ENCODE results near the gene C15orf39.

The C15orf39 gene

GRCh38 chr15:75172284-75172820 lies 29.3 kb upstream of the C15orf39 start:
- no peak for DNase-seq

DNA sequence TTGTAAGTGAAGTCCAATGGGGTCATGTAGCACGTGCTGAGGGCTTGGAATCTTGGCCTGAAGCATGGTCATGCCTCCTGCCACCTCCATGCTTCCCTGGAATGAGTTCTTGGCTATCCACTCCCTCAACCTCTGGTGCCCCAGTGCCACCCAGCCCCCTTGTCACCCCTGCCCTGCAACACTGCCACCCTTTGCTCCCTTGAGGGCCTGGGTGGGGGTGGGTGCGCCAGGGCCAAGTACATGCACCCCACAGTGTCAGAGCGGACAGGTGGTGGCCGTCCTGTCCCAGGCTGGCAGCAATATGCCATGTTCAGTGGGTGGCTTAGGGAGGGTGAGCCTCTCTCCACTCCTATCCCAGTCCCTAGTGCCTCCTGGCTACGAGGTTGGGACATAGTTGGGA lies 27.6 kb upstream of the C15orf39 start:
- no peak for DNase-seq

DNA sequence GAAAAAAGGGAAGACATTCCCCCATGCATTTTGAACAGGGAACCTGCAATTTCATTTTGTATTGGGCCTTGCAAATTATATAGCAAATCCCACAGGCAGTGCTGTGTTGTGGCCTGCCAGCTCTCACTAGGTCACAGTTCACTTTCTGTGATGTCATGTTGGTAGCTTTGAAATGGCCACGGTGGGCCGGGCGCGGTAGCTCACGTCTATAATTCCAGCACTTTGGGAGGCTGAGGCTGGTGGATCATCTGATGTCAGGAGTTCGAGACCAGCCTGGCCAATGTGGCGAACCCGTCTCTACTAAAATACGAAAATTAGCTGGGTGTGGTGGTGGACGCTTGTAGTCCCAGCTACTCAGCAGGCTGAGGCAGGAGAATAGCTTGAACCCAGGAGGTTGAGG lies 27.0 kb upstream of the C15orf39 start:
- no peak for DNase-seq

DNA sequence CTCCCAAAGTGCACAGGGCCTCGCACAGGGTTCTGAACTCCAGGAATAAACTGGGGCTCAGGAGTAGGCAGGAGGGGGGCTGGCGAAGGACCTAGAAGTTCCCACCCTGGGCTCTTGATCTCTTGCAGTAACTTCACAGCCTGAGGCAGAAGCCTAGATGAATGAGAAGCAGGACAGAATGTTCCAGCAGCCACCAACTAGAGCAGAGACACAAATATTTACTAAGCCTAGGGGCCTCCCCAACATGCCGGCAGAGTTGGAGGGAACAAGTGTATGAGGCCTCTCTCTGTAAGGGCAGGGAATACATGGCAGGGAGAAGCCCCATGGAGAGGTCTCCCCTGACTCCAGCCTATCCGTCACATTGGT lies 25.3 kb upstream of the C15orf39 start:
- DNase-seq: no peak

GRCh38 chr15:75177360-75178071 lies 24.2 kb upstream of the C15orf39 start:
- DNase-seq: no peak

DNA sequence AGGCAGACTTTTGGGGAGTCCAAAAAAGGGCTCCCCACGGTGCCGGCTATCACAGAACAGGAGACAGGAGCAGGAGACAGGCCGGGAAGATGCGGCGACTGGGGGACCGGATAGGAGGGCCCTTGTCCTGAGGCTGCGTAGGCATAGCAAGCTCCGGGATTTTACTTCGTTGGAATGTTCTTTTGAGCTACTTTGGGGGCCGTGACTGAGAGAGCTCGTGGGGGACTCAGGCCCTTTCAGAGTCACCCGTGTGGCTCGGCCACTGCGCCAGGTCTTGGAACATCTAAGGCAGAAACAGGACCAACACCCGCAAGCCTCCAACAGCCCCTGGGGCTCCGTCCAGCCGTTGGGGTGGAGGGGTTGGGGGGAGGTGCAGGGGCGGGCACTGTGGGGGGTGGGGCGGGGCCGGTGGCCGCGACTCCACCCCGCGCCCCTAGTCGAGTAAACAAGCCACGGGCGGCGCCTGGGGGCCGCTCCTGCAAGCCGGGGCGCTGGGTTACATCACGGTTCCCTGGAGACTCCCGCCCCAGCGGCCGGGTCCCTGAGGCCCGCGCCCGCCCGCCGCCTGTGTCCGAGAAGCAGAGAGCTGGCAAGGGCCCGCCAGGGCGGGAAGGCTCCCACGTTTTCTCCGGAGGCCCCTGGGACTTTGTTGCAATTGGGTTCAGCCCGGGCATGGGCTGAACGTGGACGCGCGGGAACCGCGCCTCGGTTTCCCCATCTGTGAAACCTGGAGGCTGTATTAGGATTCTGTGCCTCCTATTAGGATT lies 23.3 kb upstream of the C15orf39 start:
- DNase-seq: no peak

DNA sequence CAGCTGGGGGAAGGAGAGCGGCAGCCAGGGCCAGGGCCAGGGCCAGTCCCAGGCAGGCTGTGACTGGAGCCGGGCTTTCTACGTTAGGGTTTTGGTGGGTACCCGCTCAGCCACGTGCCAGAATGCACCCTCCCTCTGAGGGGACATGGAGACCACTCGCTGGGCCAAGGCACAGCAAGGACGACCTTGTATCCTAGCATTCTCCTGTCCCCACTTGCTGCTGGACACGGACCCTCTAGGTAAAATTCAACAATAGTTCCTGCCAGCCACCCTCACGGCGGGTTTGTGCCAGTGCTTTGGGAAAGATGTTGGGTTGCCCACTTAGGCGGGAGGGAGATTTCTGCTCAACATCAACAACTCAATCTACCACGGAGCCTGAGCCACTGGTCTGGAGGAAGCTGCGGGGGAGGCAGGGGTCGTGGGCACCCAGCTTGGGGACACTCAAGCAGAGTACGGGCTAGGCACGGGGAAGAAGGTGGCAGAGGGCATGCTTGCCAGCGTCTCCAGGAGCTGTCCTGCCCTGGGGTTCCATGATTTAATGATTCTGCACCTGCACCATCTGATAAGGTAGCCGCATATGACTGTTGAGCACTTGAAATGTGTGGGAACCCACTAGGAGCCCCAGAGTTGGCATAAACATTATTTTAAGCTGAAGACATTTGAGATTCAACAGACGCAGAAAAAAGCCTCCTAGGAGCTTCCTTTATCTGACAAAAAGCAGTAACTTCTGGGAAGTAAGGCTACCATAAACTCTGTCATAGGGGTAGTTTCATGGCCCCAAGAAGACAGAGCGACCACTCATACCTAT lies 22.5 kb upstream of the C15orf39 start:
- no peak for DNase-seq

DNA sequence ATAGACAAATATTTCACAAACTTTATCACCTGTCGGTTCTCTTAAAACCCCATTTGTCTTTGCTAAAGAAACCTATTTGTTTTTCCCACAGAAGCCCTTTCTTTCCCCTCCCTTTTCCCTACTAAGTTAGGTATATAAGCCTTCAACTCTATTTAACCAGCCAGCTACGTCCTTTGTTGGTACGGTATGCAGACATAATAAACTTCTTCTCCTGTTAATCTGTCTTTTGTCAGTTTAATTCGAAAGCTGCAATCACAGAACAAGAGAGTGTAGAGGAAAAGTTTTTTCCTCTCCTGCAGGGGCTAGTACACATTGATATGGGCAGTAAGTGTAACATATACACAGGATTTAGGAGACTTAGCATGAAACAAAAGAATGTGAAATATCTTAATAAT lies 21.9 kb upstream of the C15orf39 start:
- no peak for DNase-seq

DNA sequence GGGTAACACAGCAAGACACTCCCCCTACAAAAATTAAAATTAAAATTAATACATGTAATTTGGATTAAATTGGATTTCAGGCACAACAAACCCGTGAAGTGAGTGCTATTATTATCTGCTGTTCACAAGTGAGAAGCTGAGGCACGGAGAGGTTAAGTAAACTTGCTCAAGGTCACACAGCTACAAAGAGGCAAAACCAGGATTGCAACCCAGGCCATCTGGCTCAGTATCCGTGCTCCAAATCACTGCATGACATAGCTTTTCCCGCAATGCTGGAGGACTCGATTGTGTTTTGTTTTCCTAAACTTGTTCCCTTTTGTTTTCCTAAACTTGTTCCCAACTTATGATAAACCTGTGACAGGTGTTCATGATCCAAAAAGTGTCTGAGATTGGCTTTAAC lies 19.9 kb upstream of the C15orf39 start:
- no peak for DNase-seq

DNA sequence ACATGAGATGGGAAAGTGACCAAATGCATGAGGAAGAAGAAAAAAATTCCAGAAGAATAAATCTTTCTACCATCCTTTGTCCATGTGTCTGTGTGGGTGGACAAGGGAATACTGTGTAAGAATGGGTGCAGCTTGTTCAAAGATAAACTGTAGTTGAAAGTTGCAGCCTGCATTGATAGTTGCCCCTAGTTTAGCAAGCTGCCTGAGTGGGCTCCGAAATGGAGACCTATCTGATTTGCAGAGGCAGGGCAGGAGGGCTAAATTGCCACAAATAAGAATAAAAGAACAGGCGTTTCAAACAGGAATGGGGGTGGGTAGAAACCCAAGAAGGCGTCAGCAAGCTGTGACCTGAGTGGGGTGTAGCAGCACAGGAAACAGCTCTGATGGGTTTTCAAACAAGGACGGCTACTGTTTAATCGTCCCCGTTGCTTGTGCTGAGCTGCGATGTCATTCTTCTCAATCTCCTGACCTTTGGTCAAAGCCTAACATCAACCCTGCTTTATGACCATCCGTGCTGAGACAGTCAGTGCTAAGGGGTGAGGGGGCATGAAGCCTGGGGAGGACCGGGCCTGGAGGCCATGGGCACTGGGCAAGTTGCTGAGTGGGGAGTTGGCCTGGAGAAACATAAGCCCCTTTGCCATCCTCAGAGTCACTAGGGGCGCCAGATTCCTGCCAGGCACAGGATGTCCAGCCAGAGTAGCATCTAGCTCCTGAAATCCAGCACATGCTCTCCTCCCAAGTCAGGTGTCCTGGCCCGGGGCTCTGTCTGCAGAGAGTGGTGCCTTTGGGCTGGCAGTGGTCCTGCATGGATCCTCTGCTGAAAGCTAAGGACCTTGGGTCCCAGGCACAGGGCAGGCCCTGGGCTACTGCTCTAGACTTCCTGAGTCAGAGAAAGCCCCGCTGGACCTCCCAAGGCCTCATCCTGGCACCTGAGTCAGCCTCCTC lies 19.2 kb upstream of the C15orf39 start:
- DNase-seq: no peak

GRCh38 chr15:75185271-75186029 lies 16.2 kb upstream of the C15orf39 start:
- no peak for DNase-seq

- DNase-seq: no peak
Observed at GRCh38 chr15:75186044-75186443, 15.6 kb upstream of the C15orf39 start.

DNA sequence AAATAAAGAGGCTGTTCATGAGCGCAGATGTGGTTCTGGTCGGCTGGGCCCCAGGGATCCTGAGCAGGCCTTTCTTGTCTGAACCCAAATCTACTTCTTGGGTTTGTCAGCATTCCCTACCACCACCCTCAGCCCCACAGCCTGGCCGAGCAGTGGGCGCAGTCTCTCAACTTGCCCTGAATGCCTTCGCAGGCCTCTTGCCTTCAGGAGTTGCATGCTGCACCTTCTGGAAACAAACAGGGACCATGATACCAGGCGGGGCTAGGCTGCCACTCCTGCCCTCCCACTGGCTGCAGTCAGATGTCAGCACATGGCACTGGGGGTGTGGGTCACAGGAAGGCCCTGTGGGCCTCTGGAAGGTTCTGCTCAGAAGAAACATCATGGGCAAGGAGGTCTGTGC lies 13.2 kb upstream of the C15orf39 start:
- no peak for DNase-seq

DNA sequence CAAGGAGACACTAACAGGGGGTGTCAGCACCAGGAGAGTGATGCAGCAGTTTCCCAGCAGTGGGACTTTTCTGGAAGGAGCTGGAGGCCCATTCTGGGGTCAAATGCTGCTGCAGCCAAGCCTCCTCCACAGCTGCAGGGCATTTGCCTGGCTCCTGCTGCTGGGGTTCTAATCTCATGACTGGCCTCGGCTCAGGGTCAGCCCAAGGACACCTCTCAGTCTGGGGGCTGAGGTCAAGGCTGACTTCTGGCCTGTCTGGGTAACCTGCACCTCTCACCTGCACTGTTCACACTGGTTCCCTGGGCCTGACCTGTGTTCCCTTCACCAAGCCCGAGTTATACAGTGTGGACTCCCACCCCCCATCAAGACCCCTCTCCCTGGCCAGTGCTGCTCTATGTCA lies 10.4 kb upstream of the C15orf39 start:
- no peak for DNase-seq

GRCh38 chr15:75192307-75192706 lies 9.4 kb upstream of the C15orf39 start:
- DNase-seq: no peak

- DNase-seq: no peak
Observed at GRCh38 chr15:75193272-75193671, 8.4 kb upstream of the C15orf39 start.

GRCh38 chr15:75193976-75194375 lies 7.7 kb upstream of the C15orf39 start:
- DNase-seq: no peak

- no peak for DNase-seq
Observed at GRCh38 chr15:75194397-75194796, 7.3 kb upstream of the C15orf39 start.

DNA sequence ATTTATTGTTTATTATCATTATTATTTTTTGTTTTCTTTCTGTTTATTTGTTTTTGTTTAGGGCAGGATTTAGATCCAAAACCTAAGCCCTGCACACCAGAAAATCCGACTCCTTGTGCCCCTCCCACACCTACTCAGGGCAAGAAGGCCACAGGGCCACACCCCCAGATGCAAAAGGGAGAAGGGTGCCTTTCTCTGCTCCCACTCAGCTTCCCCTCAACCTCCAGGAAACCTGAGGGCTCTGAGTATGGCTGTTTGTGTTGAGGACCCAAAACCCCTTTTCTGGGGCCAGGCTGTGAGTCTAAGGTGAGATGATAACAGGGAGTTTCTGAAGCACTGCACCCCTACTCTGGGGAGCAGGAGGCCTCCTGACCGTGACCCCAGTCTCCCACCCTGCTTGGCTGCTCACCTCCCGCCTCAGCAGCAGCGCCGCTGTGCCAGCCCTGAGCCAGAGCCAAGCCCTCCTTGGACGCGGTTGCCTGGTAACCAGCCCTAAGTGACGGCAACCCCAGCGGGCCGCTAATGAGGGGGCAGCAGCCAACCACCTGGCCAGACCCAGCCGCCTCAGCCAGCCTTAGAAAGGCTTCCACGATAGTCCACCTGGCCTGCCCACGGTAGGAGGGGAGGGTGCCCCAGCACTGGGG lies 6.4 kb upstream of the C15orf39 start:
- no peak for DNase-seq

GRCh38 chr15:75195766-75196241 lies 5.9 kb upstream of the C15orf39 start:
- no peak for DNase-seq

Measured in T-helper 9 cell (primary cell).